A549 (cell line): ENCODE measurements around the gene DLL4. TPM values are rescaled to one million over a fixed set of nuclear protein-coding genes. Genes with fewer than 3 reads are reported as not detected.
A peak's percentile ranks its signal among the peaks of the same experiment; 100 is the strongest.

ENCODE experiments used
- ATAC-seq, 2 experiments: fragments of 200-7000 bp in 1 of 2; fragments of >200 bp in 1 of 2; cut with Nextera tagmentation in 1 of 2; cut with Tn5 transposase in 1 of 2; 3 replicates each; pipeline versions ENCODE4 v1.8.0 to v1.9.1; 2018 to 2020; ENCODE audit warnings: mild to moderate bottlenecking in 1 of 2, moderate library complexity in 1 of 2
- CTCF ChIA-PET: fragments of 300-600 bp; sonication (Branson Sonifier 250); formaldehyde crosslinking; extraction: SDS; loops from one replicate; lab custom pipeline; 2021; ENCODE audit warnings: antibody characterized with exemption, inconsistent platforms; lab: Yijun Ruan, JAX
- POLR2A ChIA-PET: fragments of 350-600 bp; formaldehyde crosslinking; extraction: SDS; loops from one replicate; lab custom pipeline; 2021; ENCODE audit warnings: antibody characterized with exemption, inconsistent platforms; lab: Yijun Ruan, JAX
- DNase-seq, 2 experiments: peaks; one replicate each; pipeline versions ENCODE4 v3.0.0 to v3.0.0-alpha.2; 2011 to 2016; ENCODE audit warnings: low read depth in 1 of 2, low spot score in 1 of 2
- FAIRE-seq: peaks from 2 replicates; lab custom pipeline; 2011; peaks lifted over from hg19 to GRCh38; lab: Jason Lieb, UNC
- H3K27ac ChIP-seq, 2 experiments: fragments of >200 bp; sonication (Bioruptor Twin); formaldehyde crosslinking; 3 replicates each; pipeline ENCODE4 v1.5.1; 2016 to 2017
- H3K4me1 ChIP-seq: fragments of >200 bp; sonication (Bioruptor Twin); formaldehyde crosslinking; 3 replicates; pipeline ENCODE4 v1.6.1; 2016
- H3K4me2 ChIP-seq: fragments of >200 bp; sonication (Bioruptor Twin); formaldehyde crosslinking; 3 replicates; pipeline ENCODE4 v1.6.1; 2016
- H3K4me3 ChIP-seq: fragments of >200 bp; sonication (Bioruptor Twin); formaldehyde crosslinking; 3 replicates; pipeline ENCODE4 v1.5.1; 2016
- H3K9me3 ChIP-seq: fragments of >200 bp; sonication (Bioruptor Twin); formaldehyde crosslinking; 3 replicates; pipeline ENCODE4 v1.6.1; 2016
- CBX2 ChIP-seq: fragments of 200-600 bp; sonication (generic); IDR thresholded peaks from 2 replicates; pipeline ENCODE4 v1.6.1; 2016; ENCODE audit warnings: low read depth, mild to moderate bottlenecking, borderline replicate concordance
- CEBPB ChIP-seq, 2 experiments: fragments of >200 bp in 1 of 2; sonication (Bioruptor Twin) in 1 of 2; formaldehyde crosslinking in 1 of 2; IDR thresholded peaks; 2 replicates each; pipeline ENCODE4 v1.6.1; 2012 to 2016
- CHD2 ChIP-seq: fragments of 150-350 bp; IDR thresholded peaks from 2 replicates; pipeline ENCODE4 v1.6.1; 2014; ENCODE audit warnings: low read length; ENCODE audit not compliant: partially characterized antibody
- CHD4 ChIP-seq: fragments of 200-600 bp; sonication (generic); IDR thresholded peaks from 2 replicates; pipeline ENCODE4 v1.6.1; 2016; ENCODE audit warnings: antibody characterized with exemption, mild to moderate bottlenecking, borderline replicate concordance
- FOSB ChIP-seq: fragments of 250-450 bp; sonication (Bioruptor Pico); IDR thresholded peaks from 2 replicates; pipeline ENCODE4 v1.5.0; 2020; ENCODE audit warnings: mild to moderate bottlenecking, moderate library complexity
- HOXA7 ChIP-seq: fragments of 250-450 bp; sonication (Bioruptor Pico); IDR thresholded peaks from 2 replicates; pipeline ENCODE4 v1.5.0; 2020; ENCODE audit warnings: mild to moderate bottlenecking, moderate library complexity
- HOXB5 ChIP-seq: fragments of 250-450 bp; sonication (Bioruptor Pico); IDR thresholded peaks from 2 replicates; pipeline ENCODE4 v1.5.0; 2020; ENCODE audit warnings: mild to moderate bottlenecking, moderate library complexity
- JUNB ChIP-seq: fragments of >200 bp; sonication (Bioruptor Twin); formaldehyde crosslinking; IDR thresholded peaks from 2 replicates; pipeline ENCODE4 v1.6.1; 2016
- KDM5A ChIP-seq: fragments of 200-600 bp; sonication (generic); IDR thresholded peaks from 2 replicates; pipeline ENCODE4 v1.6.1; 2016; ENCODE audit warnings: antibody characterized with exemption, mild to moderate bottlenecking
- PHF8 ChIP-seq: fragments of 200-600 bp; sonication (generic); IDR thresholded peaks from 2 replicates; pipeline ENCODE4 v1.6.1; 2016; ENCODE audit warnings: low read depth, mild to moderate bottlenecking, antibody characterized with exemption, moderate library complexity, borderline replicate concordance
- RARB ChIP-seq: fragments of 250-450 bp; sonication (Bioruptor Pico); IDR thresholded peaks from 2 replicates; pipeline ENCODE4 v1.8.0; 2021; ENCODE audit warnings: mild to moderate bottlenecking, moderate library complexity
- SREBF2 ChIP-seq: fragments of 450-650 bp; IDR thresholded peaks from 2 replicates; pipeline ENCODE4 v1.6.1; 2014; ENCODE audit warnings: mild to moderate bottlenecking, moderate library complexity
- USF2 ChIP-seq: fragments of 450-650 bp; IDR thresholded peaks from 2 replicates; pipeline ENCODE4 v1.6.1; 2014; ENCODE audit warnings: antibody characterized with exemption
- ZC3H11A ChIP-seq: fragments of 450-650 bp; IDR thresholded peaks from 2 replicates; pipeline ENCODE4 v1.6.1; 2014; ENCODE audit warnings: antibody characterized with exemption, mild to moderate bottlenecking
- ZNF302 ChIP-seq: fragments of 250-450 bp; sonication (Bioruptor Pico); IDR thresholded peaks from 2 replicates; pipeline ENCODE4 v1.9.0; 2021; ENCODE audit warnings: inconsistent platforms, mild to moderate bottlenecking, moderate library complexity
- WGBS: methylation state at CpG from one replicate; pipeline ENCODE4 v1.1.6; 2017; ENCODE audit errors: missing lambda C conversion rate; 5-methylcytosine and 5-hydroxymethylcytosine counted together
- polyA plus RNA-seq, 4 experiments: library from polyadenylated mRNA; depleted of rRNA in 3 of 4; stranded (reverse); fragments of >200 nt; fragmentation: RNase III in 1 of 4; extraction: RNeasy Plus Mini Kit Qiagen cat#74134 plus additional on column Dnase treatment in 1 of 4; gene quantifications; 2 replicates in 3 of 4; 3 replicates in 1 of 4; pipeline ENCODE4 v1.2.3, GENCODE V29; 2011 to 2017
- TF ChIP-seq, protein P1 (sequence below): fragments of >200 bp; sonication (Bioruptor Twin); formaldehyde crosslinking; IDR thresholded peaks from 3 replicates; pipeline ENCODE4 v1.5.1; 2016
- TF ChIP-seq, protein P2 (sequence below): IDR thresholded peaks from 2 replicates; pipeline ENCODE4 v1.6.1; 2012

DLL4 gene
- polyA plus RNA-seq, 2 of the 4 experiments (the other 2 are of a cell fraction), result 0.09 to 0.28 TPM

DNA sequence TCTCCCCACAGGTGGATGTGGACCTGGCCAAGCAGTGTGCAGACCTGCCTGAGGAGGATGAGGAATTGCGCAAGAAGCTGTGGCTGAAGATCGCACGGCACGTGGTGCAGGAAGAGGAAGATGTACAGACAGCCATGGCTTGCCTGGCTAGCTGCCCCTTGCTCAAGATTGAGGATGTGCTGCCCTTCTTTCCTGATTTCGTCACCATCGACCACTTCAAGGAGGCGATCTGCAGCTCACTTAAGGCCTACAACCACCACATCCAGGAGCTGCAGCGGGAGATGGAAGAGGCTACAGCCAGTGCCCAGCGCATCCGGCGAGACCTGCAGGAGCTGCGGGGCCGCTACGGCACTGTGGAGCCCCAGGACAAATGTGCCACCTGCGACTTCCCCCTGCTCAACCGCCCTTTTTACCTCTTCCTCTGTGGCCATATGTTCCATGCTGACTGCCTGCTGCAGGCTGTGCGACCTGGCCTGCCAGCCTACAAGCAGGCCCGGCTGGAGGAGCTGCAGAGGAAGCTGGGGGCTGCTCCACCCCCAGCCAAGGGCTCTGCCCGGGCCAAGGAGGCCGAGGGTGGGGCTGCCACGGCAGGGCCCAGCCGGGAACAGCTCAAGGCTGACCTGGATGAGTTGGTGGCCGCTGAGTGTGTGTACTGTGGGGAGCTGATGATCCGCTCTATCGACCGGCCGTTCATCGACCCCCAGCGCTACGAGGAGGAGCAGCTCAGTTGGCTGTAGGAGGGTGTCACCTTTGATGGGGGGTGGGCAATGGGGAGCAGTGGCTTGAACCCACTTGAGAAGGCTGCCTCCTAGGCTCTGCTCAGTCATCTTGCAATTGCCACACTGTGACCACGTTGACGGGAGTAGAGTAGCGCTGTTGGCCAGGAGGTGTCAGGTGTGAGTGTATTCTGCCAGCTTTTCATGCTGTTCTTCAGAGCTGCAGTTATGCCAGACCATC, 26.3 kb upstream of the DLL4 start:
- Histone ChIP-seq H3K4me1 (peaks cover 21% of the 10 kb centered on the region), H3K4me3 (no peak overlapping the region), H3K27ac (no peak overlapping the region)
- WGBS, result 87% methylated on average over 21 of the region's 33 CpGs
- TF ChIP-seq HOXA7 (no peak), CEBPB (IDR thresholded peaks at IDR 0.05) (peak; percentile 55 to 80; a peak in 3 of 4 replicates)
- TF ChIP-seq, all 56 proteins: peak for 1
- CTCF ChIA-PET, result interaction anchor here (0.6 to 13.7 kb wide), 26 partner anchors 8 to 414 kb away, joined by 3 to 254 read pairs (median 5); partner anchors contain the start of genes CHP1, DLL4 and VPS18
- Histone ChIP-seq H3K4me2 (no peak overlapping the region), H3K9me3 (no peaks in the 10 kb centered on the region)
- FAIRE-seq, result no peak
- POLR2A ChIA-PET, result interaction anchor here (1.1 kb wide), 1 partner anchor 338 kb away, joined by 3 read pairs; the partner anchor contains the start of gene CCDC32
- no peak for ATAC-seq
- DNase-seq, result no peak

DNA sequence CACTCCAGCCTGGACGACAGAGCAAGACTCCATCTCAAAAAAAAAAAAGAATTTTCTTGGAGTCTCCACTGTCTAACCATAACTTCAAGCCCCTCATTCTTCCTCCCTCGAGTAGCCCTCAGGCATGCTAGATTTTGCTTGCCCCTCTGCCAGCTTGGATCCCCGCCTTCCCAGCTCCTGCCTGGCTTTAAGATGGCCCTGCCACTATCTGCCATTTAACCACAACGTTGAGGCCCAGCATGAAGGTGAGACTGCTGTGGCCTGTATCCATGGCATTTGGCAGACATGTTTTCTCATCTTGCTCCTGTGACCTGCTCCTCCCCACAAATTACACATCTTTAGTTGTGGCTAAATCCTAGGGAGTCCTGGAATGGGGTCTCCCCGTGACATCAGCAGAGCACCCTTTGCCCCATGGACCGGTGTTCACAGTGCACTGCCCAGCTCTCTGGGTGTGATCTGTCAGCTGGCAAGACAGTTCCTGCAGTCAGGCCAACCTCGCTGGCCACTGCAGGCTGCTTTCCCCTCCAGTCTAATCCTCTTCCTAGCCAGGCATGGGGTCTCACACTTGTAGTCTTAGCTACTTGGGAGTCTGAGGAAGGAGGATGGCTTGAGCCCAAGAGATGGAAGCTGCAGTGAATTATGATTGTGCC, 24.5 kb upstream of the DLL4 start:
- Histone ChIP-seq H3K27ac (no peak overlapping the region), H3K4me3 (no peak overlapping the region), H3K4me2 (no peak overlapping the region), H3K9me3 (no peaks in the 10 kb centered on the region), H3K4me1 (peaks cover 24% of the 10 kb centered on the region)
- POLR2A ChIA-PET, result no interaction called here
- DNase-seq, result no peak
- 72% methylated on average over 6 of the region's 7 CpGs for WGBS
- FAIRE-seq, result no peak
- CTCF ChIA-PET, result interaction anchor here (0.6 to 13.7 kb wide), 41 partner anchors 10 to 427 kb away, joined by 3 to 254 read pairs (median 5); partner anchors contain the start of genes DLL4 and VPS18
- ATAC-seq, result no peak
- TF ChIP-seq HOXB5 (CRISPR knock-in tag) (no peak), CHD4 (no peak), CHD2 (no peak), CBX2 (no peak), ZNF302 (CRISPR knock-in tag) (no peak), ZC3H11A (no peak), SREBF2 (no peak), KDM5A (no peak), JUNB (no peak), FOSB (CRISPR knock-in tag) (no peak), USF2 (no peak), RARB (CRISPR knock-in tag) (no peak), PHF8 (no peak)
- TF ChIP-seq, protein P1, sequence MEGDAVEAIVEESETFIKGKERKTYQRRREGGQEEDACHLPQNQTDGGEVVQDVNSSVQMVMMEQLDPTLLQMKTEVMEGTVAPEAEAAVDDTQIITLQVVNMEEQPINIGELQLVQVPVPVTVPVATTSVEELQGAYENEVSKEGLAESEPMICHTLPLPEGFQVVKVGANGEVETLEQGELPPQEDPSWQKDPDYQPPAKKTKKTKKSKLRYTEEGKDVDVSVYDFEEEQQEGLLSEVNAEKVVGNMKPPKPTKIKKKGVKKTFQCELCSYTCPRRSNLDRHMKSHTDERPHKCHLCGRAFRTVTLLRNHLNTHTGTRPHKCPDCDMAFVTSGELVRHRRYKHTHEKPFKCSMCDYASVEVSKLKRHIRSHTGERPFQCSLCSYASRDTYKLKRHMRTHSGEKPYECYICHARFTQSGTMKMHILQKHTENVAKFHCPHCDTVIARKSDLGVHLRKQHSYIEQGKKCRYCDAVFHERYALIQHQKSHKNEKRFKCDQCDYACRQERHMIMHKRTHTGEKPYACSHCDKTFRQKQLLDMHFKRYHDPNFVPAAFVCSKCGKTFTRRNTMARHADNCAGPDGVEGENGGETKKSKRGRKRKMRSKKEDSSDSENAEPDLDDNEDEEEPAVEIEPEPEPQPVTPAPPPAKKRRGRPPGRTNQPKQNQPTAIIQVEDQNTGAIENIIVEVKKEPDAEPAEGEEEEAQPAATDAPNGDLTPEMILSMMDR, result no peak
- TF ChIP-seq, protein P2, sequence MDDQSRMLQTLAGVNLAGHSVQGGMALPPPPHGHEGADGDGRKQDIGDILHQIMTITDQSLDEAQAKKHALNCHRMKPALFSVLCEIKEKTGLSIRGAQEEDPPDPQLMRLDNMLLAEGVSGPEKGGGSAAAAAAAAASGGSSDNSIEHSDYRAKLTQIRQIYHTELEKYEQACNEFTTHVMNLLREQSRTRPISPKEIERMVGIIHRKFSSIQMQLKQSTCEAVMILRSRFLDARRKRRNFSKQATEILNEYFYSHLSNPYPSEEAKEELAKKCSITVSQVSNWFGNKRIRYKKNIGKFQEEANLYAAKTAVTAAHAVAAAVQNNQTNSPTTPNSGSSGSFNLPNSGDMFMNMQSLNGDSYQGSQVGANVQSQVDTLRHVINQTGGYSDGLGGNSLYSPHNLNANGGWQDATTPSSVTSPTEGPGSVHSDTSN, result no peak
